HCT116 (cell line): ENCODE data around the gene ABCB8. TPM values are rescaled to one million over a fixed set of nuclear protein-coding genes. Genes with fewer than 3 reads are reported as not detected.
A peak's percentile ranks its signal among the peaks of the same experiment; 100 is the strongest.

Experiments used
- ATAC-seq: fragments of 200-7000 bp; cut with Tn5 transposase; 2 replicates; pipeline ENCODE4 v1.9.1; 2020; ENCODE audit warnings: mild to moderate bottlenecking, moderate library complexity
- BruUV-seq: library from RNA; stranded (reverse); fragments of 400-500 nt; replicated peaks from 2 replicates; lab custom pipeline; 2021; lab: Mats Ljungman, UMichigan
- CTCF ChIA-PET: fragments of 300-600 bp; sonication (Branson Sonifier 250); formaldehyde crosslinking; loops from one replicate; lab custom pipeline; 2021; ENCODE audit warnings: antibody characterized with exemption; lab: Charles Lee
- POLR2A ChIA-PET: fragments of 300-600, 350-600 bp; sonication (Branson Sonifier 250); formaldehyde crosslinking; loops from one replicate; lab custom pipeline; 2021; ENCODE audit warnings: antibody characterized with exemption; lab: Charles Lee
- RAD21 ChIA-PET, 2 experiments: fragments of 300-600 bp; sonication (Branson Sonifier 250); formaldehyde crosslinking; loops; one replicate each; lab custom pipeline; 2023; ENCODE audit warnings: low total read pairs in 2 of 2; ENCODE audit not compliant: uncharacterized antibody in 2 of 2, unreplicated experiment in 2 of 2, low non-redundant PET in 1 of 2; lab: Charles Lee
- DNase-seq: peaks from one replicate; pipeline ENCODE4 v3.0.0-alpha.2; 2010; ENCODE audit warnings: low read depth, low spot score
- H2AFZ ChIP-seq: fragments of 200-600 bp; shearing (Covaris generic), sonication (generic); 2 replicates; pipeline ENCODE4 v1.6.1; 2017; ENCODE audit warnings: low read depth, mixed run types, mixed read lengths, antibody characterized with exemption, low read length; ENCODE audit not compliant: poor library complexity, severe bottlenecking
- H3K27ac ChIP-seq: 2 replicates; pipeline ENCODE4 v1.5.1; 2012; ENCODE audit warnings: low read depth, low read length
- H3K27me3 ChIP-seq: fragments of 200-600 bp; sonication (generic); 2 replicates; pipeline ENCODE4 v1.6.1; 2016; ENCODE audit warnings: mixed run types, low read length, mixed read lengths; ENCODE audit not compliant: insufficient read depth
- H3K36me3 ChIP-seq, 2 experiments: fragments of 200-500 bp in 1 of 2; fragments of 200-600 bp in 1 of 2; sonication (Bioruptor generic) in 1 of 2; sonication (generic) in 1 of 2; 2 replicates each; pipeline versions ENCODE4 v1.5.1 to v1.6.1; 2014 to 2016; ENCODE audit warnings: low read length in 2 of 2, inconsistent platforms in 1 of 2, mixed read lengths in 1 of 2, mixed run types in 1 of 2; ENCODE audit not compliant: insufficient read depth in 2 of 2, control insufficient read depth in 1 of 2
- H3K4me1 ChIP-seq, 2 experiments: fragments of 200-600 bp in 1 of 2; sonication (generic) in 1 of 2; 2 replicates each; pipeline versions ENCODE4 v1.5.1 to v1.6.1; 2012 to 2017; ENCODE audit warnings: low read length in 2 of 2, inconsistent platforms in 1 of 2, mild to moderate bottlenecking in 1 of 2, mixed read lengths in 1 of 2, mixed run types in 1 of 2, moderate library complexity in 1 of 2; ENCODE audit not compliant: insufficient read depth in 2 of 2, control insufficient read depth in 1 of 2
- H3K4me2 ChIP-seq: fragments of 200-600 bp; sonication (generic); 2 replicates; pipeline ENCODE4 v1.6.1; 2017; ENCODE audit warnings: mixed run types, low read length, mixed read lengths
- H3K4me3 ChIP-seq, 2 experiments: fragments of 200-600 bp in 1 of 2; sonication (generic) in 1 of 2; replicated peaks in 1 of 2; 2 replicates each; pipeline ENCODE4 v1.5.1; 2011 to 2016; ENCODE audit warnings: low read length in 2 of 2, control low read depth in 1 of 2, low read depth in 1 of 2, mild to moderate bottlenecking in 1 of 2, mixed read lengths in 1 of 2, mixed run types in 1 of 2
- H3K79me2 ChIP-seq: fragments of 200-600 bp; sonication (generic); 2 replicates; pipeline ENCODE4 v1.6.1; 2017; ENCODE audit warnings: mild to moderate bottlenecking, mixed run types, low read length, moderate library complexity, mixed read lengths; ENCODE audit not compliant: insufficient read depth
- H3K9ac ChIP-seq: fragments of 200-600 bp; sonication (generic); 2 replicates; pipeline ENCODE4 v1.6.1; 2016; ENCODE audit warnings: low read length, mixed read lengths
- H3K9me2 ChIP-seq: fragments of 200-600 bp; sonication (generic), shearing (Covaris generic); 2 replicates; pipeline ENCODE4 v1.6.1; 2017; ENCODE audit warnings: mixed run types, mild to moderate bottlenecking, moderate library complexity; ENCODE audit not compliant: insufficient read depth
- H3K9me3 ChIP-seq, 2 experiments: fragments of 200-500 bp in 1 of 2; fragments of 200-600 bp in 1 of 2; sonication (Bioruptor generic) in 1 of 2; sonication (generic) in 1 of 2; 2 replicates each; pipeline ENCODE4 v1.6.1; 2014 to 2017; ENCODE audit warnings: low read length in 2 of 2, mixed read lengths in 2 of 2, inconsistent platforms in 1 of 2, low read depth in 1 of 2, mild to moderate bottlenecking in 1 of 2, mixed run types in 1 of 2, moderate library complexity in 1 of 2; ENCODE audit not compliant: control insufficient read depth in 1 of 2, insufficient read depth in 1 of 2
- H4K20me1 ChIP-seq: fragments of 200-600 bp; sonication (generic), shearing (Covaris generic); 2 replicates; pipeline ENCODE4 v1.6.1; 2017; ENCODE audit warnings: mixed run types, mild to moderate bottlenecking, moderate library complexity; ENCODE audit not compliant: insufficient read depth
- EZH2 ChIP-seq: fragments of 200-600 bp; sonication (generic); IDR thresholded peaks from 2 replicates; pipeline ENCODE4 v1.6.1; 2017; ENCODE audit warnings: antibody characterized with exemption, mixed run types
- POLR2A ChIP-seq: IDR thresholded peaks from 2 replicates; pipeline ENCODE4 v1.7.0; 2011; ENCODE audit warnings: borderline replicate concordance; ENCODE audit not compliant: insufficient read depth, insufficient read length; ENCODE audit errors: extremely low read depth
- RAD21 ChIP-seq: IDR thresholded peaks from 2 replicates; pipeline ENCODE4 v1.6.1; 2012; ENCODE audit warnings: low read depth, mild to moderate bottlenecking
- TCF7L2 ChIP-seq: IDR thresholded peaks from 2 replicates; pipeline ENCODE4 v1.7.0; 2011; ENCODE audit warnings: borderline replicate concordance, inconsistent platforms; ENCODE audit not compliant: insufficient read depth, insufficient read length; ENCODE audit errors: extremely low read depth
- intact Hi-C: fragments of 100-400 bp; cut with micrococcal nuclease; formaldehyde crosslinking; loops from 2 replicates; pipeline ENCODE4 v1.10.0; 2022
- total RNA-seq: library from RNA; stranded (reverse); gene quantifications from one replicate; pipeline ENCODE4 v1.2.1, GENCODE V29; 2021; ENCODE audit not compliant: unreplicated experiment
- TF ChIP-seq, protein P1 (sequence below): IDR thresholded peaks from 2 replicates; pipeline ENCODE4 v1.6.1; 2011; ENCODE audit warnings: mild to moderate bottlenecking, low read length, moderate library complexity; ENCODE audit not compliant: insufficient replicate concordance; ENCODE audit errors: extremely low read depth
- TF ChIP-seq, protein P2 (sequence below): IDR thresholded peaks from 2 replicates; pipeline ENCODE4 v1.6.1; 2012

Gene ABCB8
- total RNA-seq, 1 experiment from 2014 or later: 55.2 TPM

DNA sequence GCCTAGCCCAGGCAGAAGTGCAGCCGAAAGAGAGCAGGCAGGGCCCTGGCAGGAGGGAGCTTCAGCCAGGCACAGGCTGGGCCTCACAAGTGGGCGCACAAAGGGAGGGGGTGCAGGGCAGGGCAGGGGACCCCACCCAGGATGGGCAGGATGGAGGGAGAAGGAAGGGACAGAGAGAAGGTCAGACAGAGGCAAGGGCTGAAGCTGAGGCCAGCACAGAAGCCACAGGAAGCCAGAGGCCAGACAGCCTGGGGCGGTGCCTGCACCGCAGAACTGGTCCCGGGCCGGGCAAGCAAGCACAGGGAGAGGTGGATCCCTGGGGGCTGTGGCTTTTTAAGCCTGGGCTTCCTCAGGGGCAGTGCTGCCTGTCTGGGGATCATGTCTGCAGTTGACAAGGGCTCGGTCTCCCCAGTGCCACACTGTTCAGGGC is 20.8 kb upstream of the ABCB8 start (continued):
- TF ChIP-seq, protein P1, sequence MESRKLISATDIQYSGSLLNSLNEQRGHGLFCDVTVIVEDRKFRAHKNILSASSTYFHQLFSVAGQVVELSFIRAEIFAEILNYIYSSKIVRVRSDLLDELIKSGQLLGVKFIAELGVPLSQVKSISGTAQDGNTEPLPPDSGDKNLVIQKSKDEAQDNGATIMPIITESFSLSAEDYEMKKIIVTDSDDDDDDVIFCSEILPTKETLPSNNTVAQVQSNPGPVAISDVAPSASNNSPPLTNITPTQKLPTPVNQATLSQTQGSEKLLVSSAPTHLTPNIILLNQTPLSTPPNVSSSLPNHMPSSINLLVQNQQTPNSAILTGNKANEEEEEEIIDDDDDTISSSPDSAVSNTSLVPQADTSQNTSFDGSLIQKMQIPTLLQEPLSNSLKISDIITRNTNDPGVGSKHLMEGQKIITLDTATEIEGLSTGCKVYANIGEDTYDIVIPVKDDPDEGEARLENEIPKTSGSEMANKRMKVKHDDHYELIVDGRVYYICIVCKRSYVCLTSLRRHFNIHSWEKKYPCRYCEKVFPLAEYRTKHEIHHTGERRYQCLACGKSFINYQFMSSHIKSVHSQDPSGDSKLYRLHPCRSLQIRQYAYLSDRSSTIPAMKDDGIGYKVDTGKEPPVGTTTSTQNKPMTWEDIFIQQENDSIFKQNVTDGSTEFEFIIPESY: no peak

DNA sequence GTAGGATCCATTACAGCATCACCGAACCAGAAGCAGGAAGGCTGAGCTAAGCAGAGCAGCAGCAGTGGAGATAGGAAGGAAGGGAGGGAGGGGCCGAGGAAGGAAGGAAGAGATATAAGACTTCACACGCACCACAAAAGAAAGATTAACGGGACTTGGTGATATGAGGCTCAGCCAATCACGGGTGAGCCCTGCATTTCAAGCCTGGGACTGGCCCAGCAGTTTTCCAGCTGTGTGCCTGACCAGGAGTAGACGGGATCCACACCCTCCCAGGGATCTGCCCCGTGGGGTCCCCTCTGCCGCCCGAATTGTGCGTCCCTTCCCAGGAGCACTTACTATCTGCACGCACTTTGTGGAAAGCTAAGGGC is 20.1 kb upstream of the ABCB8 start:
- BruUV-seq: no TSS peak
- TF ChIP-seq TCF7L2: no peak
- TF ChIP-seq, protein P2, sequence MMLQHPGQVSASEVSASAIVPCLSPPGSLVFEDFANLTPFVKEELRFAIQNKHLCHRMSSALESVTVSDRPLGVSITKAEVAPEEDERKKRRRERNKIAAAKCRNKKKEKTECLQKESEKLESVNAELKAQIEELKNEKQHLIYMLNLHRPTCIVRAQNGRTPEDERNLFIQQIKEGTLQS: no peak
- no peak for TF ChIP-seq POLR2A
- TF ChIP-seq RAD21: no peak
- no peak for TF ChIP-seq EZH2
- ChIA-PET RAD21 (interaction anchor here in 1 of 2 experiments (0.9 kb wide), 1 partner anchor 42 kb away, joined by 3 read pairs; no protein-coding TSS in a partner anchor), POLR2A (interaction anchor here (0.7 to 1.2 kb wide), 3 partner anchors 16 to 131 kb away, joined by 3 to 4 read pairs (median 3); partner anchors contain the start of gene ATG9B), CTCF (interaction anchor here (1.0 to 5.4 kb wide), 11 partner anchors 9 to 132 kb away, joined by 3 to 59 read pairs (median 6); partner anchors contain the start of gene ABCB8)
- Histone ChIP-seq H3K9me3 (no peaks in the 10 kb centered on the region), H3K36me3 (no peaks in the 10 kb centered on the region), H3K27ac (peak overlapping the region; percentile 29), H3K4me2 (peak overlapping the region; percentile 94), H3K9ac (peak overlapping the region; percentile 81), H3K4me1 (peaks cover 16 to 50% of the 10 kb centered on the region in 2 experiments; a peak in 3 of 4 replicates), H3K4me3 (peak overlapping the region; percentile 72 to 73), H2AFZ (peak overlapping the region; percentile 75), H3K27me3 (no peaks in the 10 kb centered on the region), H4K20me1 (no peaks in the 10 kb centered on the region), H3K9me2 (no peaks in the 10 kb centered on the region), H3K79me2 (peaks cover 4% of the 10 kb centered on the region; the same call in 1 of the 2 replicates)
- ATAC-seq (no peak), DNase-seq (no peak)
- intact Hi-C loops: loop anchor here (1.0 kb wide), 1 partner anchor 30 kb away; the partner anchor contains the start of gene KCNH2
